ENCODE measurements around the gene BTN1A1. TPM values are rescaled to one million over a fixed set of nuclear protein-coding genes. Genes with fewer than 3 reads are reported as not detected.

The BTN1A1 gene
- polyA plus RNA-seq, 1 donor (not counting 4 experiments of a cell fraction or from before 2014, with no cell fraction given), result not detected

GRCh38 chr6:26487466-26487865, 12.6 kb upstream of the BTN1A1 start:
- Histone ChIP-seq H3K4me3 (ENCODE audit: control insufficient read depth in 2 of 3, extremely low read depth in 1 of 3, insufficient read depth in 2 of 3, low read depth in 1 of 3, low read length in 3 of 3) (no peak overlapping the region), H3K27ac (ENCODE audit: control insufficient read depth, insufficient read depth, low read length) (no peak overlapping the region), H4K20me1 (ENCODE audit: control insufficient read depth, extremely low read depth, insufficient read depth, low read length) (no peaks in the 10 kb centered on the region), H3K4me1 (ENCODE audit: control insufficient read depth, extremely low read depth, insufficient read depth, low read length) (no peaks in the 10 kb centered on the region), H3K9me3 (ENCODE audit: control insufficient read depth, low read depth, low read length) (no peaks in the 10 kb centered on the region), H3K27me3 (ENCODE audit: control insufficient read depth, extremely low read depth, insufficient read depth, low read length) (no peaks in the 10 kb centered on the region), H3K4me2 (ENCODE audit: control insufficient read depth, extremely low read depth, insufficient read depth, low read depth, low read length) (no peak overlapping the region), H3K79me2 (ENCODE audit: control insufficient read depth, insufficient read depth, low read length) (no peaks in the 10 kb centered on the region), H3K36me3 (ENCODE audit: control insufficient read depth in 2 of 2, extremely low read depth in 1 of 2, insufficient read depth in 2 of 2, low read length in 2 of 2) (no peaks in the 10 kb centered on the region), H3K9ac (ENCODE audit: control insufficient read depth, extremely low read depth, insufficient read depth, low read length) (no peak overlapping the region), H3K9me1 (ENCODE audit: control insufficient read depth, extremely low read depth, insufficient read depth, low read length) (no peaks in the 10 kb centered on the region), H2AFZ (ENCODE audit: control insufficient read depth, low read length) (no peak overlapping the region)
- DNase-seq (ENCODE audit: low read depth, low spot score) (no peak), FAIRE-seq (no peak)
- no peak for TF ChIP-seq CTCF (optimal IDR thresholded peaks at IDR 0.05 in 1 of 3, IDR thresholded peaks at IDR 0.05 in 1 of 3, conservative IDR thresholded peaks at IDR 0.05 in 1 of 3; ENCODE audit: extremely low read depth in 1 of 3, insufficient read depth in 2 of 3, low read length in 3 of 3)
- no peak for TF ChIP-seq EZH2 (IDR thresholded peaks at IDR 0.05; ENCODE audit: low read length)
- dilution Hi-C loops (cut with MboI; ENCODE audit: extremely low pct_ligation_motif_present, low sequenced_read_pairs), result no loop called here

- H3K27ac ChIP-seq (ENCODE audit: control insufficient read depth, insufficient read depth, low read length), result no peak overlapping the region
- no peak overlapping the region for H2AFZ ChIP-seq (ENCODE audit: control insufficient read depth, low read length)
- H3K9me3 ChIP-seq (ENCODE audit: control insufficient read depth, low read depth, low read length), result no peaks in the 10 kb centered on the region
- DNase-seq (ENCODE audit: low read depth, low spot score) (no peak), FAIRE-seq (no peak)
- H3K9me1 ChIP-seq (ENCODE audit: control insufficient read depth, extremely low read depth, insufficient read depth, low read length), result no peaks in the 10 kb centered on the region
- H3K36me3 ChIP-seq (ENCODE audit: control insufficient read depth in 2 of 2, extremely low read depth in 1 of 2, insufficient read depth in 2 of 2, low read length in 2 of 2), result no peaks in the 10 kb centered on the region
- peaks cover 7% of the 10 kb centered on the region for H3K27me3 ChIP-seq (ENCODE audit: control insufficient read depth, extremely low read depth, insufficient read depth, low read length)
- no peaks in the 10 kb centered on the region for H3K79me2 ChIP-seq (ENCODE audit: control insufficient read depth, insufficient read depth, low read length)
- dilution Hi-C loops (cut with MboI; ENCODE audit: extremely low pct_ligation_motif_present, low sequenced_read_pairs), result no loop called here
- no peak for TF ChIP-seq CTCF (optimal IDR thresholded peaks at IDR 0.05 in 1 of 3, IDR thresholded peaks at IDR 0.05 in 1 of 3, conservative IDR thresholded peaks at IDR 0.05 in 1 of 3; ENCODE audit: extremely low read depth in 1 of 3, insufficient read depth in 2 of 3, low read length in 3 of 3)
- no peak for TF ChIP-seq EZH2 (IDR thresholded peaks at IDR 0.05; ENCODE audit: low read length)
- no peak overlapping the region for H3K4me3 ChIP-seq (ENCODE audit: control insufficient read depth in 2 of 3, extremely low read depth in 1 of 3, insufficient read depth in 2 of 3, low read depth in 1 of 3, low read length in 3 of 3)
- H3K4me1 ChIP-seq (ENCODE audit: control insufficient read depth, extremely low read depth, insufficient read depth, low read length), result no peaks in the 10 kb centered on the region
- no peak overlapping the region for H3K9ac ChIP-seq (ENCODE audit: control insufficient read depth, extremely low read depth, insufficient read depth, low read length)
- no peak overlapping the region for H3K4me2 ChIP-seq (ENCODE audit: control insufficient read depth, extremely low read depth, insufficient read depth, low read depth, low read length)
- H4K20me1 ChIP-seq (ENCODE audit: control insufficient read depth, extremely low read depth, insufficient read depth, low read length), result no peaks in the 10 kb centered on the region
Measured at GRCh38 chr6:26489996-26490964, 9.8 kb upstream of the BTN1A1 start.

Data from keratinocyte (primary cell).